ENCODE results near the gene THRB. TPM values are rescaled to one million over a fixed set of nuclear protein-coding genes. Genes with fewer than 3 reads are reported as not detected.

Gene THRB
- total and polyA plus RNA-seq, 10 donors = 1.00 to 26.6 (median 16.2) TPM

DNA sequence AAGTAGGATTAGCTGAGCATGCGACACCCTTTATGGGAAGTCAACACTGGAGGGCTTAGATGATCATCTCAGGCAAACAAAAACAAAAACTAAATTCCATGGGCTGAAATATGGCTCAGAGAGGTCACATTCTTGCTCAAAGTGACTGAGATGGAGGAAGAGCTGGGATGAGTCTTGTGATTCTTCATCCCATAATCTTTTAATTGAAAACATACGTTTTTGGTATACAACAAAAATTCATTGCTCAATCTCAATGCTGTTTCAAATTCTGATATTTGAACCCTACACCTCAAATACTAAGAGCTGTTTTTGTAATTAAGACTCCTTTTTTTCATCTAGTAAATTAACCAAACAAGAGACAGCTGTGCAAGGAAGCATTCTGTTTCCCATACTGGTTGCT lies 292.6 kb downstream of the THRB start:
- no peak for DNase-seq
- H3K4me3 ChIP-seq = no peak overlapping the region
- 73 to 91% (median 83%) methylated on average over 2 of the region's 2 CpGs for WGBS, 5 donors
- intact Hi-C loops (cut with DNase I; ENCODE audit: low total_unique reads) = no loop called here
- H3K36me3 ChIP-seq = no peaks in the 10 kb centered on the region
- H3K27me3 ChIP-seq (replicated peaks in 1 of 7) = no peaks in the 10 kb centered on the region
- H3K4me1 ChIP-seq = no peaks in the 10 kb centered on the region
- no peak for TF ChIP-seq POLR2AphosphoS5 (IDR thresholded peaks at IDR 0.05)
- TF ChIP-seq, protein P1, sequence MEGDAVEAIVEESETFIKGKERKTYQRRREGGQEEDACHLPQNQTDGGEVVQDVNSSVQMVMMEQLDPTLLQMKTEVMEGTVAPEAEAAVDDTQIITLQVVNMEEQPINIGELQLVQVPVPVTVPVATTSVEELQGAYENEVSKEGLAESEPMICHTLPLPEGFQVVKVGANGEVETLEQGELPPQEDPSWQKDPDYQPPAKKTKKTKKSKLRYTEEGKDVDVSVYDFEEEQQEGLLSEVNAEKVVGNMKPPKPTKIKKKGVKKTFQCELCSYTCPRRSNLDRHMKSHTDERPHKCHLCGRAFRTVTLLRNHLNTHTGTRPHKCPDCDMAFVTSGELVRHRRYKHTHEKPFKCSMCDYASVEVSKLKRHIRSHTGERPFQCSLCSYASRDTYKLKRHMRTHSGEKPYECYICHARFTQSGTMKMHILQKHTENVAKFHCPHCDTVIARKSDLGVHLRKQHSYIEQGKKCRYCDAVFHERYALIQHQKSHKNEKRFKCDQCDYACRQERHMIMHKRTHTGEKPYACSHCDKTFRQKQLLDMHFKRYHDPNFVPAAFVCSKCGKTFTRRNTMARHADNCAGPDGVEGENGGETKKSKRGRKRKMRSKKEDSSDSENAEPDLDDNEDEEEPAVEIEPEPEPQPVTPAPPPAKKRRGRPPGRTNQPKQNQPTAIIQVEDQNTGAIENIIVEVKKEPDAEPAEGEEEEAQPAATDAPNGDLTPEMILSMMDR (IDR thresholded peaks at IDR 0.05 in 8 of 11, conservative IDR thresholded peaks at IDR 0.05 in 3 of 11) = no peak
- no peak for TF ChIP-seq POLR2A (IDR thresholded peaks at IDR 0.05)
- H3K9me3 ChIP-seq = peaks cover 0 to 14% (median 0%) of the 10 kb centered on the region in 8 donors
- no peak overlapping the region for H3K27ac ChIP-seq

DNA sequence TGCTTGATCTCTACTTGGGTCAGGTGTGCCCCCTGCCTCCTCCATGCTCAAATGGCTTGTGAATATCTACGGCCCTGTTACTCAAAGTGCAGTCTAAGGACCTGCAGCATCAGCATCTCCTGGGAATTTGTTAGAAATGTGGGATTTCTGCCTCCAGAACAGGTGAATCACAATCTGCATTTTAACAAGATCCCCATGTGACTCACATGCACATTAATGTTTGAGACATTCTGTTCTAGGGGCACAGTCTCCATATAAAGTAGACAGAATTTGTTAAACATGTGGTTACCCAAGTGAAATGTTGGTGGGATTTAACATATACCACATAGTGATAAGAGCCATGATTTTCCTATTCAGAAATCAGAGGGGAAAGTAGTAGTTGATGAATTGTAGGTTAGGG lies 293.3 kb downstream of the THRB start:
- no peak for DNase-seq
- no peak overlapping the region for H3K27ac ChIP-seq
- no peaks in the 10 kb centered on the region for H3K27me3 ChIP-seq (replicated peaks in 1 of 7)
- no peak overlapping the region for H3K4me3 ChIP-seq
- no peaks in the 10 kb centered on the region for H3K36me3 ChIP-seq
- 79 to 93% (median 82%) methylated on average over 1 of the region's 1 CpG for WGBS, 5 donors
- peaks cover 0 to 14% (median 0%) of the 10 kb centered on the region in 8 donors for H3K9me3 ChIP-seq
- no peak for TF ChIP-seq POLR2AphosphoS5 (IDR thresholded peaks at IDR 0.05)
- TF ChIP-seq POLR2A (IDR thresholded peaks at IDR 0.05) = no peak
- TF ChIP-seq, protein P1 (IDR thresholded peaks at IDR 0.05 in 8 of 11, conservative IDR thresholded peaks at IDR 0.05 in 3 of 11) = no peak
- intact Hi-C loops (cut with DNase I; ENCODE audit: low total_unique reads) = no loop called here
- no peaks in the 10 kb centered on the region for H3K4me1 ChIP-seq

DNA sequence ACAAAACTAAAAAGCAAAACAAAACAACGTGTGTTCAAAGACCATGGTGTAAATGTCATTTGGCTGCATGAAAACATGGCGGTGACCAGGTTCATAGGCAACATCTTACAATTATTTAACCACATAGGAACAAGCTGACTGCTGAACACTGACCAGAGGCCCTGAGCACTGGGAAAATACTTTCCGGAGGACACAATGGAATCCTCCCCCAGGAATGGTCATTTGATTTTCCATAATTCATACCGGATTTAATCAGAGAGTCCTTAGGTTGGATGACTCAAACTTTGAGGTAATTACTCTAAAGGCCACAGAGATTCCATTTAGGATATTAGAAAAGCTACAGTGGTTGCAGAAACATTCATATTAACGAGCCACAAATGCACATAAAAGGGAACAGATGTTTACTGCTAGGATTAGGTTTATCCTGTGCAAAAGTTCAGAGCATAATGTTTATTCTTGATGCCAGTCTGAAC lies 294.8 kb downstream of the THRB start:
- Histone ChIP-seq H3K4me3 (no peak overlapping the region), H3K36me3 (no peaks in the 10 kb centered on the region), H3K4me1 (no peaks in the 10 kb centered on the region), H3K27me3 (replicated peaks in 1 of 7) (no peaks in the 10 kb centered on the region), H3K27ac (no peak overlapping the region), H3K9me3 (peaks cover 0 to 14% (median 0%) of the 10 kb centered on the region in 8 donors)
- TF ChIP-seq POLR2A (IDR thresholded peaks at IDR 0.05) = no peak
- TF ChIP-seq, protein P1 (IDR thresholded peaks at IDR 0.05 in 8 of 11, conservative IDR thresholded peaks at IDR 0.05 in 3 of 11) = no peak
- no peak for TF ChIP-seq POLR2AphosphoS5 (IDR thresholded peaks at IDR 0.05)
- WGBS, 5 donors = 73 to 89% (median 85%) methylated on average over 5 of the region's 5 CpGs
- intact Hi-C loops (cut with DNase I; ENCODE audit: low total_unique reads) = no loop called here
- DNase-seq = no peak

DNA sequence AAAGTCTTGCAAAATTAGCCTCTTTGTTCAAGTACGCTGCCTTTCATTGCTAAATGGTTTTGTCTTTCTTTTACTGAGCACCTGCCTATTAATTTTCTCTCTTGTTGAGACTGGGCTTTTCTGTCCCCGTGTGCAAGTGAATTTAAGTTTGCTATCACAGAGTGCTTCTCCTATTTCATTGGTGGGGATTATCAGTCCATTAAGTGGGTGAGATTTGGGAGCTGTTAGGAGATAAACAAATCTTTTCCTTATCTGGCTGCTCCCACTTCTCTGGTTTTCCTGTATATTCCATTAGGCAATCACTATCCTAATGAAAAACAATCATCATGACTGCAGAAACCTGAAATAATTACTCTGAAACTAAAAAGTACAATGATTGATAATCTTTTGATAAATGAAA lies 295.4 kb downstream of the THRB start:
- TF ChIP-seq, protein P1 (IDR thresholded peaks at IDR 0.05 in 8 of 11, conservative IDR thresholded peaks at IDR 0.05 in 3 of 11) = no peak
- TF ChIP-seq POLR2A (IDR thresholded peaks at IDR 0.05) (no peak), POLR2AphosphoS5 (IDR thresholded peaks at IDR 0.05) (no peak)
- intact Hi-C loops (cut with DNase I; ENCODE audit: low total_unique reads) = no loop called here
- H3K4me1 ChIP-seq = no peaks in the 10 kb centered on the region
- 68 to 87% (median 82%) methylated on average over 2 of the region's 2 CpGs for WGBS, 5 donors
- H3K4me3 ChIP-seq = no peak overlapping the region
- H3K9me3 ChIP-seq = peaks cover 0 to 13% (median 0%) of the 10 kb centered on the region in 8 donors
- H3K36me3 ChIP-seq = no peaks in the 10 kb centered on the region
- H3K27ac ChIP-seq = no peak overlapping the region
- no peak for DNase-seq
- no peaks in the 10 kb centered on the region for H3K27me3 ChIP-seq (replicated peaks in 1 of 7)
